Esophagus squamous epithelium (tissue), 5 donors: ENCODE data around the gene FAAP100. TPM values are rescaled to one million over a fixed set of nuclear protein-coding genes. Genes with fewer than 3 reads are reported as not detected.

Source experiments
- DNase-seq: peaks from one replicate; lab custom pipeline; 2025; lab: John Stamatoyannopoulos, UW
- H3K27ac ChIP-seq, 4 donors: fragments of 200-600 bp; sonication (generic); one replicate each; pipeline ENCODE4 v1.5.1; 2016 to 2019; ENCODE audit warnings: mild to moderate bottlenecking in 1 of 4
- H3K27me3 ChIP-seq, 4 donors: fragments of 200-600 bp; sonication (generic); 1 replicate in 3 of 4; 2 replicates in 1 of 4; pipeline versions ENCODE4 v1.5.1 to v1.6.0; 2017 to 2021; ENCODE audit warnings: antibody characterized with exemption in 1 of 4
- H3K36me3 ChIP-seq, 3 donors: fragments of 200-600 bp; sonication (generic); one replicate each; pipeline ENCODE4 v1.5.1; 2016 to 2019
- H3K4me1 ChIP-seq, 3 donors: fragments of 200-600 bp; sonication (generic); one replicate each; pipeline ENCODE4 v1.5.1; 2017 to 2019
- H3K4me3 ChIP-seq, 4 donors: fragments of 200-600 bp; sonication (generic); 1 replicate in 3 of 4; 2 replicates in 1 of 4; pipeline ENCODE4 v1.5.1; 2016 to 2019; ENCODE audit warnings: mild to moderate bottlenecking in 2 of 4, moderate library complexity in 1 of 4
- H3K9me3 ChIP-seq, 3 donors: fragments of 200-600 bp; sonication (generic); one replicate each; pipeline ENCODE4 v1.5.1; 2016 to 2019
- POLR2A ChIP-seq, 4 donors: fragments of 450-650 bp; IDR thresholded peaks; one replicate each; pipeline ENCODE4 v1.6.1; 2017; ENCODE audit warnings: antibody characterized with exemption in 4 of 4, mild to moderate bottlenecking in 4 of 4, moderate library complexity in 3 of 4
- WGBS, 2 donors: methylation state at CpG; one replicate each; pipeline ENCODE4 v1.1.5; 2018; 5-methylcytosine and 5-hydroxymethylcytosine counted together
- intact Hi-C: fragments of 100-400 bp; cut with DNase I; formaldehyde crosslinking; loops from one replicate; pipeline ENCODE4 v1.15.0; 2022
- total RNA-seq, 4 donors: library from RNA; depleted of rRNA; stranded (reverse); fragments of >200 nt; gene quantifications; one replicate each; pipeline ENCODE4 v1.1.0, GENCODE V29; 2016
- TF ChIP-seq, protein P1 (sequence below), 6 experiments: fragments of 450-650 bp in 4 of 6; fragments of 200-600 bp in 2 of 6; sonication (generic) in 2 of 6; IDR thresholded peaks; one replicate each; pipeline ENCODE4 v1.5.1; 2016 to 2019; ENCODE audit warnings: antibody characterized with exemption in 6 of 6, mild to moderate bottlenecking in 4 of 6, moderate library complexity in 4 of 6
- donor health status: DM: yes; HTN: yes; CAD: no.

The FAAP100 gene
- total RNA-seq, 4 donors from 2014 or later: 17.3 to 32.2 (median 26.1) TPM

- no peaks in the 10 kb centered on the region for H3K27me3 ChIP-seq
- no peaks in the 10 kb centered on the region for H3K9me3 ChIP-seq
- 0 to 1% methylated on average over 6 to 15 of the region's 48 CpGs for WGBS, 2 donors
- H3K4me3 ChIP-seq: peak overlapping the region; percentile 91 to 99 (median 97)
- H3K27ac ChIP-seq: peak overlapping the region; percentile 97 to 100 (median 100)
- no peak for DNase-seq
- peaks cover 20 to 62% (median 23%) of the 10 kb centered on the region in 3 donors for H3K4me1 ChIP-seq
- intact Hi-C loops: loop anchor here (5.0 kb wide), 1 partner anchor 114 kb away; the partner anchor contains the start of gene BAHCC1
- peaks cover 15 to 41% (median 28%) of the 10 kb centered on the region in 3 donors for H3K36me3 ChIP-seq
- TF ChIP-seq POLR2A (IDR thresholded peaks at IDR 0.05): no peak
- TF ChIP-seq, protein P1, sequence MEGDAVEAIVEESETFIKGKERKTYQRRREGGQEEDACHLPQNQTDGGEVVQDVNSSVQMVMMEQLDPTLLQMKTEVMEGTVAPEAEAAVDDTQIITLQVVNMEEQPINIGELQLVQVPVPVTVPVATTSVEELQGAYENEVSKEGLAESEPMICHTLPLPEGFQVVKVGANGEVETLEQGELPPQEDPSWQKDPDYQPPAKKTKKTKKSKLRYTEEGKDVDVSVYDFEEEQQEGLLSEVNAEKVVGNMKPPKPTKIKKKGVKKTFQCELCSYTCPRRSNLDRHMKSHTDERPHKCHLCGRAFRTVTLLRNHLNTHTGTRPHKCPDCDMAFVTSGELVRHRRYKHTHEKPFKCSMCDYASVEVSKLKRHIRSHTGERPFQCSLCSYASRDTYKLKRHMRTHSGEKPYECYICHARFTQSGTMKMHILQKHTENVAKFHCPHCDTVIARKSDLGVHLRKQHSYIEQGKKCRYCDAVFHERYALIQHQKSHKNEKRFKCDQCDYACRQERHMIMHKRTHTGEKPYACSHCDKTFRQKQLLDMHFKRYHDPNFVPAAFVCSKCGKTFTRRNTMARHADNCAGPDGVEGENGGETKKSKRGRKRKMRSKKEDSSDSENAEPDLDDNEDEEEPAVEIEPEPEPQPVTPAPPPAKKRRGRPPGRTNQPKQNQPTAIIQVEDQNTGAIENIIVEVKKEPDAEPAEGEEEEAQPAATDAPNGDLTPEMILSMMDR (IDR thresholded peaks at IDR 0.05): no peak
These were observed 41.2 kb downstream of the FAAP100 start for GRCh38 chr17:81510785-81511553.

DNA sequence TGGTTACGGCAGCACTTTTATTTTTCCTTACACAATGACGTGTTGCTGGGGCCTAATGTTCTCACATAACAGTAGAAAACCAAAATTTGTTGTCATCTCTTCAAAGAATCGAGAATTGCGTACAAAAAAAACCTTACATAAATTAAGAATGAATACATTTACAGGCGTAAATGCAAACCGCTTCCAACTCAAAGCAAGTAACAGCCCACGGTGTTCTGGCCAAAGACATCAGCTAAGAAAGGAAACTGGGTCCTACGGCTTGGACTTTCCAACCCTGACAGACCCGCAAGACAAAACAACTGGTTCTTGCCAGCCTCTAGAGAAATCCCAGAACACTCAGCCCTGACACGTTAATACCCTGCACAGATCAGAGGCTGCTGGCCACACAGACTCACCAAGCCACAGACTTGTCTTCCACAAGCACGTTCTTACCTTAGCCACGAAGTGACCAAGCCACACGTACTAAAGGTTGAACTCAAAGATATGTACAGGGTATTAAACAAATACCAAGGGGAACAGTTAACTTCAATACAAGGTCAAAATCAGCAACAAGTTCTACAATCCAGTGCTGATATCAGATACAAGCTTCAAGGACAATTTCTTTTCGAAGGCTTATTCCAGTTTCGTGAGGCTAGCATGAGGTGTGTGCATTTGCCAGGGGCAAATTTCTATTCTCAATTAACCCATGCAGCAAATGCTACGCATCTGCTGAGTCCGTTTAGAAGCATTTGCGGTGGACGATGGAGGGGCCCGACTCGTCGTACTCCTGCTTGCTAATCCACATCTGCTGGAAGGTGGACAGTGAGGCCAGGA is 42.0 kb downstream of the FAAP100 start:
- WGBS, 2 donors: 4 to 7% methylated on average over 20 to 21 of the region's 22 CpGs
- Histone ChIP-seq H3K4me3 (peak overlapping the region; percentile 91 to 99 (median 97)), H3K27ac (peak overlapping the region; percentile 97 to 100 (median 100)), H3K36me3 (peaks cover 15 to 41% (median 28%) of the 10 kb centered on the region in 3 donors), H3K9me3 (no peaks in the 10 kb centered on the region), H3K27me3 (no peaks in the 10 kb centered on the region), H3K4me1 (peaks cover 14 to 54% (median 16%) of the 10 kb centered on the region in 3 donors)
- intact Hi-C loops: loop anchor here (5.0 kb wide), 1 partner anchor 113 kb away; the partner anchor contains the start of gene BAHCC1
- no peak for DNase-seq
- peak in 1 of 4 donors; percentile 3 for TF ChIP-seq POLR2A (IDR thresholded peaks at IDR 0.05)
- TF ChIP-seq, protein P1 (IDR thresholded peaks at IDR 0.05): no peak

DNA sequence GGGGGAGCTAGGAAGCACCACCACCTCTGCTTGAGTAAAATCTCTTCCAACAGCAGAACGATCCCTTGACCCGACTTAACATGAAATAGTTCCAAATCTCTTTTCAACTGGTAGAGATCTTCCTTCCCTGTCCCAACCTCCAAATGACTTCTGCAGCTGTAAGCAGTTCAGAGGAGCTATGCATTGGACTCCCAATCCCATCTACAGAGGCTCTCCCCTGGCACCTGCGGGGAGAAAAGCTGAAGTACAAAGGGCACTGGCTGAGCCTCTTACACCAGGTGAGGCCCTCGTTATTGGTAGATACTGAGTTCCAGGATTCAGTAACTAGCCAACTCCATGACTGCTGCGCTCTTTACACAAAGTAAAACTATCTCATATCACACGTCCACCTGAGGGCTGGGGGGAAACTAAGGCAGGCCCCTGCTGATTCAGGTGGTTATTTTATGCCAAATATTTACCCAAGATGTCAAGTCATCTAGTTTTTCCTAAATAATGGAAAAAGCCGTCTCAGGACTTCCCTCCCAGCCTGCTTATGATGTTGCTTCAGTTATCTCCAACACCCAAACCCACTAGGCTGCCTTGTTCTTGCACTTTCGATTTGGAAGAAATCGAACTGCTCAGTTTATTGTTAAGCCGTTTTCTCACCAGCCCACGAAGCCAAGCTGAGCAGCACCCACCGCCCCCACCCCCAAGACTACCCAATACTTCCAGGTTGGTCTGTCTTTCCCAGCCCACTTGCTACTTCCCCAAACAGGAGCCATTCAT is 42.8 kb downstream of the FAAP100 start:
- TF ChIP-seq, protein P1 (IDR thresholded peaks at IDR 0.05): no peak
- TF ChIP-seq POLR2A (IDR thresholded peaks at IDR 0.05): peak in 1 of 4 donors; percentile 11
- no peaks in the 10 kb centered on the region for H3K27me3 ChIP-seq
- H3K4me1 ChIP-seq: peaks cover 14 to 50% (median 16%) of the 10 kb centered on the region in 3 donors
- H3K4me3 ChIP-seq: peak overlapping the region; percentile 91 to 99 (median 97)
- H3K36me3 ChIP-seq: peaks cover 15 to 41% (median 28%) of the 10 kb centered on the region in 3 donors
- H3K9me3 ChIP-seq: no peaks in the 10 kb centered on the region
- no peak for DNase-seq
- H3K27ac ChIP-seq: peak overlapping the region; percentile 66 to 100 (median 98)
- intact Hi-C loops: no loop called here
- 19% methylated on average over 11 to 12 of the region's 12 CpGs for WGBS, 2 donors

DNA sequence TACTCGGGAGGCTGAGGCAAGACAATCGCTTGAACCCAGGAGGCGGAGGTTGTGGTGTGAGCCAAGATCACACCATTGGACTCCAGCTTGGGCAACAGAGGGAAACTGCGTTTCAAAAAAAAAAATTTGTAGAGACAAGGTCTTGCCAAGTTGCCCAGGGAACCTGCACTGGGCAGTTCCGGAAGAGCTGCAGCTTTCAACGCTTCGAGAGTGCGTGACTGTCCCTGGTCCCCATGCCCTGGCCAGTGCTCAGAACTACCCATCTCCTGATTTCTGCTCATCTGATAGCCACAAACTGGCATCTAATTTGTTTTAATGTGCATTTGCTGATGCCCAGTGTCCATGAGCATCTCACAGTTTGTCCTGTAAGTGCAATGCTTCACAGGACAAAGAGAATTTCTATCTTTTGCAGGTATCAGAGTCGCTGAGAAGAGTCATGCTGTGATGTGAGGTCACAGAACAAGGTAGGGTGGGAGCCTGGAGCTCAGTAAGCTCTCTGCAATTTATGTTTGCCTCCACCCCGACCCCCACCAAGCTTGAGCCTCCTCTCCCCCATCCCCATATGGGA is 43.4 kb downstream of the FAAP100 start:
- H3K4me3 ChIP-seq: peak overlapping the region; percentile 91 to 99 (median 97)
- no peaks in the 10 kb centered on the region for H3K27me3 ChIP-seq
- peaks cover 15 to 41% (median 28%) of the 10 kb centered on the region in 3 donors for H3K36me3 ChIP-seq
- intact Hi-C loops: no loop called here
- no peaks in the 10 kb centered on the region for H3K9me3 ChIP-seq
- WGBS, 2 donors: 50 to 56% methylated on average over 10 of the region's 10 CpGs
- peak overlapping the region; percentile 66 to 100 (median 98) for H3K27ac ChIP-seq
- peaks cover 13 to 43% (median 14%) of the 10 kb centered on the region in 3 donors for H3K4me1 ChIP-seq
- TF ChIP-seq POLR2A (IDR thresholded peaks at IDR 0.05): peak in 1 of 4 donors; percentile 6
- TF ChIP-seq, protein P1 (IDR thresholded peaks at IDR 0.05): no peak
- no peak for DNase-seq
